ENCODE measurements around the gene RNGTT. TPM values are rescaled to one million over a fixed set of nuclear protein-coding genes. Genes with fewer than 3 reads are reported as not detected.
A peak's percentile ranks its signal among the peaks of the same experiment; 100 is the strongest.
"Not testable (repeated sequence)": the region's sequence is repeated elsewhere in the genome, so short reads cannot be mapped to it uniquely, and the experiment has no call there.

Gene RNGTT
- total RNA-seq, 2 experiments from 2014 or later: 11.6 to 12.4 TPM

GRCh38 chr6:88780714-88781389, 182.6 kb downstream of the RNGTT start:
- DNase-seq (peak in 13 of 14 experiments; percentile 2 to 77 (median 22)), ATAC-seq (ENCODE audit: poor library complexity) (peak; percentile 80)
- no peaks in the 10 kb centered on the region for H3K36me3 ChIP-seq (ENCODE audit: insufficient read depth, low read length)
- Mint-ChIP-seq H3K4me1 (ENCODE audit: low read depth) (peaks cover 4% of the 10 kb centered on the region), H3K27me3 (no peaks in the 10 kb centered on the region), H3K4me3 (no peak overlapping the region), H3K9me3 (no peaks in the 10 kb centered on the region), H3K36me3 (ENCODE audit: low read depth) (peaks cover 25% of the 10 kb centered on the region), H3K27ac (no peak overlapping the region)
- CTCF ChIA-PET: interaction anchor here (1.3 to 1.6 kb wide), 2 partner anchors 20 to 1388 kb away, joined by 3 to 8 read pairs; no protein-coding TSS in a partner anchor
- H3K27me3 ChIP-seq (ENCODE audit: control insufficient read depth in 1 of 2, insufficient read depth in 2 of 2, low read length in 2 of 2): no peaks in the 10 kb centered on the region
- POLR2A ChIA-PET: interaction anchor here (1.4 kb wide), 1 partner anchor 11 kb away, joined by 3 read pairs; no protein-coding TSS in a partner anchor
- H3K9me3 ChIP-seq (ENCODE audit: control insufficient read depth in 1 of 2, insufficient read depth in 1 of 2, low read length in 2 of 2): peaks cover 0 to 3% of the 10 kb centered on the region in 2 experiments
- no peak overlapping the region for H3K4me3 ChIP-seq (ENCODE audit: low read length)
- H3K4me1 ChIP-seq (ENCODE audit: insufficient read depth, low read length): no peaks in the 10 kb centered on the region
- TF ChIP-seq, protein P1, sequence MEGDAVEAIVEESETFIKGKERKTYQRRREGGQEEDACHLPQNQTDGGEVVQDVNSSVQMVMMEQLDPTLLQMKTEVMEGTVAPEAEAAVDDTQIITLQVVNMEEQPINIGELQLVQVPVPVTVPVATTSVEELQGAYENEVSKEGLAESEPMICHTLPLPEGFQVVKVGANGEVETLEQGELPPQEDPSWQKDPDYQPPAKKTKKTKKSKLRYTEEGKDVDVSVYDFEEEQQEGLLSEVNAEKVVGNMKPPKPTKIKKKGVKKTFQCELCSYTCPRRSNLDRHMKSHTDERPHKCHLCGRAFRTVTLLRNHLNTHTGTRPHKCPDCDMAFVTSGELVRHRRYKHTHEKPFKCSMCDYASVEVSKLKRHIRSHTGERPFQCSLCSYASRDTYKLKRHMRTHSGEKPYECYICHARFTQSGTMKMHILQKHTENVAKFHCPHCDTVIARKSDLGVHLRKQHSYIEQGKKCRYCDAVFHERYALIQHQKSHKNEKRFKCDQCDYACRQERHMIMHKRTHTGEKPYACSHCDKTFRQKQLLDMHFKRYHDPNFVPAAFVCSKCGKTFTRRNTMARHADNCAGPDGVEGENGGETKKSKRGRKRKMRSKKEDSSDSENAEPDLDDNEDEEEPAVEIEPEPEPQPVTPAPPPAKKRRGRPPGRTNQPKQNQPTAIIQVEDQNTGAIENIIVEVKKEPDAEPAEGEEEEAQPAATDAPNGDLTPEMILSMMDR (IDR thresholded peaks at IDR 0.05): peak; percentile 90
- H3K27ac ChIP-seq (ENCODE audit: low read depth in 1 of 2, low read length in 2 of 2): no peak overlapping the region
- intact Hi-C loops (cut with DNase I, micrococcal nuclease): loop anchor here (1.0 to 5.0 kb wide), 6 partner anchors 91 to 1644 kb away; no protein-coding TSS in a partner anchor

GRCh38 chr6:88775866-88776571, 187.4 kb downstream of the RNGTT start:
- peaks cover 0 to 3% of the 10 kb centered on the region in 2 experiments for H3K9me3 ChIP-seq (ENCODE audit: control insufficient read depth in 1 of 2, insufficient read depth in 1 of 2, low read length in 2 of 2)
- ChIA-PET CTCF (no interaction called here), POLR2A (no interaction called here)
- no peak overlapping the region for H3K4me3 ChIP-seq (ENCODE audit: low read length)
- TF ChIP-seq, protein P1 (IDR thresholded peaks at IDR 0.05): no peak
- no peak for ATAC-seq (ENCODE audit: poor library complexity)
- Mint-ChIP-seq H3K9me3 (no peaks in the 10 kb centered on the region), H3K27me3 (no peaks in the 10 kb centered on the region), H3K4me3 (no peak overlapping the region), H3K4me1 (ENCODE audit: low read depth) (peaks cover 4% of the 10 kb centered on the region), H3K27ac (no peak overlapping the region), H3K36me3 (ENCODE audit: low read depth) (peaks cover 38% of the 10 kb centered on the region)
- intact Hi-C loops (cut with DNase I, micrococcal nuclease): no loop called here
- H3K36me3 ChIP-seq (ENCODE audit: insufficient read depth, low read length): no peaks in the 10 kb centered on the region
- H3K27ac ChIP-seq (ENCODE audit: low read depth in 1 of 2, low read length in 2 of 2): no peak overlapping the region
- no peaks in the 10 kb centered on the region for H3K27me3 ChIP-seq (ENCODE audit: control insufficient read depth in 1 of 2, insufficient read depth in 2 of 2, low read length in 2 of 2)
- no peaks in the 10 kb centered on the region for H3K4me1 ChIP-seq (ENCODE audit: insufficient read depth, low read length)
- no peak for DNase-seq

GRCh38 chr6:88768114-88768513, 195.3 kb downstream of the RNGTT start:
- H3K27me3 ChIP-seq (ENCODE audit: control insufficient read depth in 1 of 2, insufficient read depth in 2 of 2, low read length in 2 of 2); H3K27ac Mint-ChIP-seq; H3K4me3 ChIP-seq (ENCODE audit: low read length); H3K9me3 ChIP-seq (ENCODE audit: control insufficient read depth in 1 of 2, insufficient read depth in 1 of 2, low read length in 2 of 2); intact Hi-C loops (cut with DNase I, micrococcal nuclease); CTCF ChIA-PET; DNase-seq; H3K36me3 ChIP-seq (ENCODE audit: insufficient read depth, low read length); H3K9me3 Mint-ChIP-seq; POLR2A ChIA-PET; H3K27ac ChIP-seq (ENCODE audit: low read depth in 1 of 2, low read length in 2 of 2); H3K4me1 Mint-ChIP-seq (ENCODE audit: low read depth); H3K4me1 ChIP-seq (ENCODE audit: insufficient read depth, low read length); ATAC-seq (ENCODE audit: poor library complexity); H3K27me3 Mint-ChIP-seq; H3K4me3 Mint-ChIP-seq: not testable (repeated sequence)
- peaks cover 23% of the 10 kb centered on the region for H3K36me3 Mint-ChIP-seq (ENCODE audit: low read depth)

All from CD4-positive, alpha-beta T cell (primary cell).